ENCODE measurements around the gene KIAA0825. TPM values are rescaled to one million over a fixed set of nuclear protein-coding genes. Genes with fewer than 3 reads are reported as not detected.

KIAA0825 gene
- total RNA-seq, 1 experiment from 2014 or later, result 1.6 TPM

GRCh38 chr5:94431696-94432095 lies 186.7 kb downstream of the KIAA0825 start:
- DNase-seq (ENCODE audit: low read depth, low spot score) (no peak), ATAC-seq (no peak)
- intact Hi-C loops (cut with micrococcal nuclease; ENCODE audit: unreplicated experiment), result no loop called here
- no peaks in the 10 kb centered on the region for H3K27me3 ChIP-seq (ENCODE audit: control insufficient read depth, insufficient read depth, low read length)
- H3K9me3 ChIP-seq (ENCODE audit: control insufficient read depth, insufficient read depth, low read depth, low read length), result no peaks in the 10 kb centered on the region
- H3K36me3 ChIP-seq (ENCODE audit: control insufficient read depth, insufficient read depth, low read length), result no peaks in the 10 kb centered on the region
- ChIA-PET POLR2A (no interaction called here), CTCF (no interaction called here)
- TF ChIP-seq CTCF (IDR thresholded peaks at IDR 0.05) (no peak), TCF7L2 (IDR thresholded peaks at IDR 0.05; ENCODE audit: low read depth, low read length) (no peak), REST (IDR thresholded peaks at IDR 0.05; ENCODE audit: insufficient read depth in 1 of 2, low read depth in 2 of 2, low read length in 1 of 2) (no peak), SIN3A (IDR thresholded peaks at IDR 0.05; ENCODE audit: borderline replicate concordance, insufficient read depth, low read depth, low read length) (no peak)
- H3K4me3 ChIP-seq (ENCODE audit: low read depth in 2 of 2, low read length in 2 of 2), result no peak overlapping the region
- no peak overlapping the region for H3K27ac ChIP-seq (ENCODE audit: low read length)
- in situ Hi-C loops (cut with HindIII; ENCODE audit: low pct_unique_long_range_greater_than_20kb, low sequenced_read_pairs), result no loop called here
- no peaks in the 10 kb centered on the region for H3K4me1 ChIP-seq (ENCODE audit: control insufficient read depth, insufficient read depth, low read length)
- no TSS peak for BruUV-seq (replicated peaks)

GRCh38 chr5:94429566-94429965 lies 188.8 kb downstream of the KIAA0825 start:
- no peaks in the 10 kb centered on the region for H3K27me3 ChIP-seq (ENCODE audit: control insufficient read depth, insufficient read depth, low read length)
- no peaks in the 10 kb centered on the region for H3K9me3 ChIP-seq (ENCODE audit: control insufficient read depth, insufficient read depth, low read depth, low read length)
- ChIA-PET CTCF (no interaction called here), POLR2A (no interaction called here)
- no peaks in the 10 kb centered on the region for H3K4me1 ChIP-seq (ENCODE audit: control insufficient read depth, insufficient read depth, low read length)
- DNase-seq (ENCODE audit: low read depth, low spot score) (no peak), ATAC-seq (no peak)
- no peaks in the 10 kb centered on the region for H3K36me3 ChIP-seq (ENCODE audit: control insufficient read depth, insufficient read depth, low read length)
- in situ Hi-C loops (cut with HindIII; ENCODE audit: low pct_unique_long_range_greater_than_20kb, low sequenced_read_pairs), result no loop called here
- H3K27ac ChIP-seq (ENCODE audit: low read length), result no peak overlapping the region
- no TSS peak for BruUV-seq (replicated peaks)
- TF ChIP-seq POLR2AphosphoS5 (IDR thresholded peaks at IDR 0.05; ENCODE audit: low read depth, low read length) (no peak), REST (IDR thresholded peaks at IDR 0.05; ENCODE audit: insufficient read depth in 1 of 2, low read depth in 2 of 2, low read length in 1 of 2) (no peak), CTCF (IDR thresholded peaks at IDR 0.05) (no peak), SIN3A (IDR thresholded peaks at IDR 0.05; ENCODE audit: borderline replicate concordance, insufficient read depth, low read depth, low read length) (no peak), TCF7L2 (IDR thresholded peaks at IDR 0.05; ENCODE audit: low read depth, low read length) (no peak)
- H3K4me3 ChIP-seq (ENCODE audit: low read depth in 2 of 2, low read length in 2 of 2), result no peak overlapping the region
- intact Hi-C loops (cut with micrococcal nuclease; ENCODE audit: unreplicated experiment), result no loop called here

Measured in Panc1 (cell line).